Fibroblast of lung (primary cell): ENCODE data around the gene PPP1R13B. TPM values are rescaled to one million over a fixed set of nuclear protein-coding genes. Genes with fewer than 3 reads are reported as not detected.

Source experiments
- DNase-seq, 2 donors: peaks; one replicate each; pipeline versions ENCODE4 v3.0.0 to v3.0.0-alpha.2; 2010; ENCODE audit warnings: low read depth in 2 of 2
- H2AFZ ChIP-seq: 2 replicates; pipeline ENCODE4 v1.5.1; 2012; ENCODE audit warnings: low read length, control low read depth, inconsistent platforms
- H3K27ac ChIP-seq: 2 replicates; pipeline ENCODE4 v1.5.1; 2011; ENCODE audit warnings: low read length, control low read depth; ENCODE audit not compliant: insufficient read depth
- H3K27me3 ChIP-seq: 2 replicates; pipeline ENCODE4 v1.5.1; 2011; ENCODE audit warnings: mild to moderate bottlenecking, low read length; ENCODE audit not compliant: control insufficient read depth, insufficient read depth
- H3K36me3 ChIP-seq: 2 replicates; pipeline ENCODE4 v1.5.1; 2011; ENCODE audit warnings: low read length; ENCODE audit not compliant: control insufficient read depth, insufficient read depth
- H3K4me1 ChIP-seq: 2 replicates; pipeline ENCODE4 v1.5.1; 2011; ENCODE audit warnings: low read length; ENCODE audit not compliant: control insufficient read depth, insufficient read depth; ENCODE audit errors: extremely low read depth
- H3K4me2 ChIP-seq: 2 replicates; pipeline ENCODE4 v1.5.1; 2011; ENCODE audit warnings: low read length, control low read depth; ENCODE audit not compliant: insufficient read depth; ENCODE audit errors: extremely low read depth
- H3K4me3 ChIP-seq, 4 experiments: fragments of 200-600 bp in 1 of 4; sonication (generic) in 1 of 4; replicated peaks in 1 of 4; 2 replicates each; pipeline ENCODE4 v1.5.1; 2011 to 2016; ENCODE audit warnings: low read length in 4 of 4, low read depth in 3 of 4, mild to moderate bottlenecking in 3 of 4, control low read depth in 2 of 4, inconsistent platforms in 1 of 4, mixed read lengths in 1 of 4; ENCODE audit not compliant: insufficient read depth in 1 of 4; ENCODE audit errors: control extremely low read depth in 1 of 4
- H3K79me2 ChIP-seq: 2 replicates; pipeline ENCODE4 v1.5.1; 2012; ENCODE audit warnings: mild to moderate bottlenecking, low read length, inconsistent platforms; ENCODE audit not compliant: control insufficient read depth, insufficient read depth
- H3K9ac ChIP-seq: 2 replicates; pipeline ENCODE4 v1.5.1; 2011; ENCODE audit warnings: mild to moderate bottlenecking, low read length, control low read depth; ENCODE audit not compliant: insufficient read depth
- H3K9me3 ChIP-seq: 2 replicates; pipeline ENCODE4 v1.5.1; 2012; ENCODE audit warnings: low read depth, low read length; ENCODE audit not compliant: control insufficient read depth, insufficient read depth
- H4K20me1 ChIP-seq: 2 replicates; pipeline ENCODE4 v1.5.1; 2011; ENCODE audit warnings: low read length; ENCODE audit not compliant: control insufficient read depth, insufficient read depth; ENCODE audit errors: extremely low read depth
- EZH2 ChIP-seq: IDR thresholded peaks from 2 replicates; pipeline ENCODE4 v1.5.1; 2012; ENCODE audit warnings: low read length, control low read depth, mild to moderate bottlenecking; ENCODE audit errors: missing control alignments
- polyA plus RNA-seq, 2 donors: library from polyadenylated mRNA; depleted of rRNA in 1 of 2; stranded (reverse) in 1 of 2; unstranded in 1 of 2; fragments of >200 nt; gene quantifications; 2 replicates each; pipeline ENCODE4 v1.2.1, GENCODE V29; 2011 to 2012; ENCODE audit warnings: missing spikeins in 1 of 2
- total RNA-seq: library from RNA; depleted of rRNA; stranded (reverse); fragments of >200 nt; gene quantifications from 2 replicates; pipeline ENCODE4 v1.2.1, GENCODE V29; 2014
- TF ChIP-seq, protein P1 (sequence below), 2 donors: IDR thresholded peaks in 1 of 2; conservative IDR thresholded peaks in 1 of 2; 1 replicate in 1 of 2; 2 replicates in 1 of 2; pipeline ENCODE4 v1.5.1; 2011 to 2012; ENCODE audit warnings: low read length in 2 of 2, control low read depth in 1 of 2, inconsistent platforms in 1 of 2, low read depth in 1 of 2, mild to moderate bottlenecking in 1 of 2

Gene PPP1R13B
- total and polyA plus RNA-seq, 2 donors (not counting 1 experiment from before 2014, with no cell fraction given) = 2.0 to 2.7 TPM

DNA sequence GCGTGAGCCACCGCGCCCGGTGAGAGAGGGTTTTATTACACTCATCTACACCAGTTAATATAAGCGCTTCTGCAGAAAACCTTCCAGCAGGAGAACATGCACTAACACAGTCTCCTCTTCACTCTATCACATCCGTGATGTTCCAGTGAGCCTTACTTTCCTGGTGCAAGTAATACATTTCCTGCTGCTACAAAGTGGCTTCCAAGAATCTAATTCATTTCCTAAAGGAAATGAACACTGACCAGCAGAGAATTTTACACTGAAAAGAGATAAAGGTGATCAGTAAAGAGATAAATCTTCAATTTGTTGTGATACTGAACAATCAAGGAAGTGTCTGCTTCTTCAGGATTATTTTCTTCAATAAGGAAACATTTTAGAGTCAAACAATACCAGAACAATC is 92.3 kb downstream of the PPP1R13B start:
- Histone ChIP-seq H3K4me3 (no peak overlapping the region), H3K9ac (no peak overlapping the region), H4K20me1 (no peaks in the 10 kb centered on the region), H3K4me2 (no peak overlapping the region), H3K27me3 (no peaks in the 10 kb centered on the region), H3K9me3 (no peaks in the 10 kb centered on the region), H3K4me1 (no peaks in the 10 kb centered on the region), H3K27ac (no peak overlapping the region), H3K79me2 (no peaks in the 10 kb centered on the region), H2AFZ (no peak overlapping the region), H3K36me3 (no peaks in the 10 kb centered on the region)
- no peak for TF ChIP-seq EZH2
- TF ChIP-seq, protein P1, sequence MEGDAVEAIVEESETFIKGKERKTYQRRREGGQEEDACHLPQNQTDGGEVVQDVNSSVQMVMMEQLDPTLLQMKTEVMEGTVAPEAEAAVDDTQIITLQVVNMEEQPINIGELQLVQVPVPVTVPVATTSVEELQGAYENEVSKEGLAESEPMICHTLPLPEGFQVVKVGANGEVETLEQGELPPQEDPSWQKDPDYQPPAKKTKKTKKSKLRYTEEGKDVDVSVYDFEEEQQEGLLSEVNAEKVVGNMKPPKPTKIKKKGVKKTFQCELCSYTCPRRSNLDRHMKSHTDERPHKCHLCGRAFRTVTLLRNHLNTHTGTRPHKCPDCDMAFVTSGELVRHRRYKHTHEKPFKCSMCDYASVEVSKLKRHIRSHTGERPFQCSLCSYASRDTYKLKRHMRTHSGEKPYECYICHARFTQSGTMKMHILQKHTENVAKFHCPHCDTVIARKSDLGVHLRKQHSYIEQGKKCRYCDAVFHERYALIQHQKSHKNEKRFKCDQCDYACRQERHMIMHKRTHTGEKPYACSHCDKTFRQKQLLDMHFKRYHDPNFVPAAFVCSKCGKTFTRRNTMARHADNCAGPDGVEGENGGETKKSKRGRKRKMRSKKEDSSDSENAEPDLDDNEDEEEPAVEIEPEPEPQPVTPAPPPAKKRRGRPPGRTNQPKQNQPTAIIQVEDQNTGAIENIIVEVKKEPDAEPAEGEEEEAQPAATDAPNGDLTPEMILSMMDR (conservative IDR thresholded peaks at IDR 0.05 in 1 of 2, IDR thresholded peaks at IDR 0.05 in 1 of 2; ENCODE audit: low read depth in 1 of 2, low read length in 2 of 2) = no peak
- no peak for DNase-seq

DNA sequence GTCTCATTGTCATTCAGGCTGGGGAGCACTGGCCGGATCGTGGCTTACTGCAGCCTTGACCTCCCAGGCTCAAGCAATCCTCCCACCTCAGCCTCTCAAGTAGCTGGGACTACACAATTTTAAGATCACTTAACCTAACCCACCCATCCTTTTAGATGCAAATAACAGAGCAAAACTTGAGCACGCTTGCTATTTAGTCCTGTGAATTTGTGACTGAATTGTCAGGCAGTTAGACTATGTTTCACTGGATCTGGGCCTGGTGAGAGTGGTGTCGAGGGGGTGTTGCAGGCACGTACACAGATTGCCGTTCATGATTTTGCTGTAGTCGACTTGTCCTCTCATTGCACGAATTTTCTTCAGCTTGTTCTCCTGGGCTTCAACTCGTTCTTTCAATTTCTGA is 93.6 kb downstream of the PPP1R13B start:
- H3K27ac ChIP-seq = no peak overlapping the region
- no peak for TF ChIP-seq EZH2
- TF ChIP-seq, protein P1 (conservative IDR thresholded peaks at IDR 0.05 in 1 of 2, IDR thresholded peaks at IDR 0.05 in 1 of 2; ENCODE audit: low read depth in 1 of 2, low read length in 2 of 2) = no peak
- no peaks in the 10 kb centered on the region for H3K36me3 ChIP-seq
- no peak overlapping the region for H2AFZ ChIP-seq
- H3K9ac ChIP-seq = no peak overlapping the region
- H3K27me3 ChIP-seq = no peaks in the 10 kb centered on the region
- no peak overlapping the region for H3K4me3 ChIP-seq
- DNase-seq = no peak
- no peaks in the 10 kb centered on the region for H3K79me2 ChIP-seq
- no peak overlapping the region for H3K4me2 ChIP-seq
- H3K9me3 ChIP-seq = no peaks in the 10 kb centered on the region
- no peaks in the 10 kb centered on the region for H3K4me1 ChIP-seq
- no peaks in the 10 kb centered on the region for H4K20me1 ChIP-seq

DNA sequence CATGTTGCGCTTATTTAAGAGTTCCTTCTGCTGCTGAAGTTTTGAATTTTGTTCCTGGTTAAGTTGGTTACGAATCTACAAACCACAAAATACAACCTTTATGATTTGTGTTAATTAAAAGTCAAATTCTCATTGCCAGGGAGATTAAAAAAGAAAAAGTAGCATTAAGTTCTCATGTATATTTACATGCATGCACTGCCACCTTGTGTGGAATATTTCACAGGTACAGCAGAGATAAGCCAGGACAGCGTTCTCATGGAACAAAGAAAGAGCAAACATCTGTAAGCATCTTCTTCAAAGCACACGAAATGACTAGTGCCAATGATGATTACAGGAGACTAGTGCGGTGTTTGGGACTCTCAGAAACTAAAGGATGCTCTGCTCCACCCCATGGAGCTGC is 97.5 kb downstream of the PPP1R13B start:
- Histone ChIP-seq H3K4me2 (no peak overlapping the region), H3K9ac (no peak overlapping the region), H4K20me1 (no peaks in the 10 kb centered on the region), H3K79me2 (no peaks in the 10 kb centered on the region), H3K9me3 (no peaks in the 10 kb centered on the region), H3K4me3 (no peak overlapping the region), H3K27me3 (no peaks in the 10 kb centered on the region), H3K36me3 (no peaks in the 10 kb centered on the region), H2AFZ (no peak overlapping the region), H3K27ac (no peak overlapping the region), H3K4me1 (no peaks in the 10 kb centered on the region)
- TF ChIP-seq, protein P1 (conservative IDR thresholded peaks at IDR 0.05 in 1 of 2, IDR thresholded peaks at IDR 0.05 in 1 of 2; ENCODE audit: low read depth in 1 of 2, low read length in 2 of 2) = no peak
- no peak for TF ChIP-seq EZH2
- no peak for DNase-seq
